Liver (tissue), 9 donors: Measurements from ENCODE around the gene DCLK3. TPM values are rescaled to one million over a fixed set of nuclear protein-coding genes. Genes with fewer than 3 reads are reported as not detected.

Experiments used
- DNase-seq: peaks from one replicate; pipeline ENCODE4 v3.0.0-alpha.2; 2017; ENCODE audit warnings: low spot score
- H3K27ac ChIP-seq, 2 donors: one replicate each; pipeline ENCODE4 v1.7.0; 2013; ENCODE audit warnings: inconsistent platforms in 2 of 2, low read length in 2 of 2, control low read depth in 1 of 2, low read depth in 1 of 2, mild to moderate bottlenecking in 1 of 2
- H3K27me3 ChIP-seq, 4 donors: one replicate each; pipeline versions ENCODE4 v1.6.1 to v1.7.0; 2013; ENCODE audit warnings: low read length in 3 of 4, inconsistent platforms in 1 of 4, mild to moderate bottlenecking in 1 of 4, moderate library complexity in 1 of 4; ENCODE audit not compliant: control insufficient read depth in 4 of 4, insufficient read depth in 4 of 4
- H3K36me3 ChIP-seq, 4 donors: one replicate each; pipeline versions ENCODE4 v1.6.1 to v1.7.0; 2013; ENCODE audit warnings: low read length in 3 of 4, mild to moderate bottlenecking in 3 of 4, low read depth in 1 of 4, moderate library complexity in 1 of 4; ENCODE audit not compliant: control insufficient read depth in 4 of 4, insufficient read depth in 3 of 4
- H3K4me1 ChIP-seq, 4 donors: one replicate each; pipeline versions ENCODE4 v1.6.1 to v1.7.0; 2013; ENCODE audit warnings: low read length in 3 of 4, mild to moderate bottlenecking in 3 of 4, moderate library complexity in 1 of 4; ENCODE audit not compliant: control insufficient read depth in 4 of 4, insufficient read depth in 4 of 4
- H3K4me3 ChIP-seq, 3 donors: one replicate each; pipeline versions ENCODE4 v1.6.1 to v1.7.0; 2013; ENCODE audit warnings: low read length in 3 of 3, control low read depth in 1 of 3, low read depth in 1 of 3, mild to moderate bottlenecking in 1 of 3
- H3K9ac ChIP-seq, 2 donors: one replicate each; pipeline ENCODE4 v1.7.0; 2013; ENCODE audit warnings: low read length in 2 of 2, mild to moderate bottlenecking in 2 of 2, moderate library complexity in 2 of 2, control low read depth in 1 of 2, low read depth in 1 of 2
- H3K9me3 ChIP-seq, 4 donors: one replicate each; pipeline versions ENCODE4 v1.6.1 to v1.7.0; 2013; ENCODE audit warnings: low read length in 3 of 4; ENCODE audit not compliant: control insufficient read depth in 4 of 4
- EGR1 ChIP-seq, 2 donors: IDR thresholded peaks; 2 replicates each; pipeline ENCODE4 v1.6.1; 2016 to 2018; ENCODE audit warnings: antibody characterized with exemption in 2 of 2, low read depth in 2 of 2
- FOXA1 ChIP-seq: IDR thresholded peaks from 2 replicates; pipeline ENCODE4 v1.6.1; 2016; ENCODE audit warnings: antibody characterized with exemption
- FOXA2 ChIP-seq: IDR thresholded peaks from 2 replicates; pipeline ENCODE4 v1.6.1; 2016; ENCODE audit warnings: antibody characterized with exemption
- GABPA ChIP-seq, 2 donors: IDR thresholded peaks in 1 of 2; conservative IDR thresholded peaks in 1 of 2; 2 replicates each; pipeline ENCODE4 v1.6.1; 2016; ENCODE audit warnings: antibody characterized with exemption in 2 of 2, mild to moderate bottlenecking in 1 of 2, moderate library complexity in 1 of 2
- HNF4A ChIP-seq, 2 donors: conservative IDR thresholded peaks; 2 replicates each; pipeline ENCODE4 v1.6.1; 2016; ENCODE audit warnings: antibody characterized with exemption in 2 of 2, mild to moderate bottlenecking in 2 of 2
- HNF4G ChIP-seq: IDR thresholded peaks from 2 replicates; pipeline ENCODE4 v1.6.1; 2016; ENCODE audit warnings: antibody characterized with exemption
- JUND ChIP-seq, 2 donors: IDR thresholded peaks; 2 replicates each; pipeline ENCODE4 v1.6.1; 2016; ENCODE audit warnings: antibody characterized with exemption in 2 of 2
- RAD21 ChIP-seq, 2 donors: IDR thresholded peaks; 2 replicates each; pipeline ENCODE4 v1.6.1; 2016; ENCODE audit warnings: antibody characterized with exemption in 2 of 2, mild to moderate bottlenecking in 2 of 2
- RXRA ChIP-seq, 2 donors: IDR thresholded peaks; 2 replicates each; pipeline ENCODE4 v1.6.1; 2017 to 2018; ENCODE audit warnings: antibody characterized with exemption in 2 of 2, mild to moderate bottlenecking in 1 of 2
- SP1 ChIP-seq: IDR thresholded peaks from 2 replicates; pipeline ENCODE4 v1.6.1; 2018; ENCODE audit warnings: antibody characterized with exemption, mild to moderate bottlenecking
- TAF1 ChIP-seq: conservative IDR thresholded peaks from 2 replicates; pipeline ENCODE4 v1.6.1; 2016; ENCODE audit warnings: antibody characterized with exemption, mild to moderate bottlenecking
- WGBS: extraction: QIAGEN DNeasy Blood & Tissue Kit; methylation state at CpG from one replicate; pipeline ENCODE4 v1.1.7; 2013; 5-methylcytosine and 5-hydroxymethylcytosine counted together
- polyA plus RNA-seq, 2 donors: library from polyadenylated mRNA; stranded (reverse) in 1 of 2; unstranded in 1 of 2; fragments of 200-250 nt in 1 of 2; fragments of >200 nt in 1 of 2; fragmentation: Nextera tagmentation in 1 of 2; extraction: Ambion mirVana in 1 of 2; gene quantifications; one replicate each; pipeline versions ENCODE4 v1.2.1 to v1.2.3, GENCODE V29; 2013 to 2015
- total RNA-seq, 2 donors: library from RNA; depleted of rRNA; stranded (reverse); fragments of >200 nt; gene quantifications; one replicate each; pipeline ENCODE4 v1.2.3, GENCODE V29; 2014
- TF ChIP-seq, protein P1 (sequence below): IDR thresholded peaks from 2 replicates; pipeline ENCODE4 v1.6.1; 2016; ENCODE audit warnings: antibody characterized with exemption, mild to moderate bottlenecking
- TF ChIP-seq, protein P2 (sequence below): fragments of 150-350 bp; IDR thresholded peaks from 2 replicates; pipeline ENCODE4 v1.5.1; 2017; ENCODE audit warnings: improper control_type of control experiment, low read depth, low read length; ENCODE audit not compliant: missing input control
- TF ChIP-seq, protein P3 (sequence below): IDR thresholded peaks from 2 replicates; pipeline ENCODE4 v1.6.1; 2016; ENCODE audit warnings: antibody characterized with exemption
- donor health status: healthy.
- donor health status: healthy.
- donor health status: healthy.
- donor health status: healthy.
- donor health status: healthy.

Gene DCLK3
- total and polyA plus RNA-seq, 4 donors: 0.01 to 0.14 (median 0.07) TPM

- TF ChIP-seq, protein P1, sequence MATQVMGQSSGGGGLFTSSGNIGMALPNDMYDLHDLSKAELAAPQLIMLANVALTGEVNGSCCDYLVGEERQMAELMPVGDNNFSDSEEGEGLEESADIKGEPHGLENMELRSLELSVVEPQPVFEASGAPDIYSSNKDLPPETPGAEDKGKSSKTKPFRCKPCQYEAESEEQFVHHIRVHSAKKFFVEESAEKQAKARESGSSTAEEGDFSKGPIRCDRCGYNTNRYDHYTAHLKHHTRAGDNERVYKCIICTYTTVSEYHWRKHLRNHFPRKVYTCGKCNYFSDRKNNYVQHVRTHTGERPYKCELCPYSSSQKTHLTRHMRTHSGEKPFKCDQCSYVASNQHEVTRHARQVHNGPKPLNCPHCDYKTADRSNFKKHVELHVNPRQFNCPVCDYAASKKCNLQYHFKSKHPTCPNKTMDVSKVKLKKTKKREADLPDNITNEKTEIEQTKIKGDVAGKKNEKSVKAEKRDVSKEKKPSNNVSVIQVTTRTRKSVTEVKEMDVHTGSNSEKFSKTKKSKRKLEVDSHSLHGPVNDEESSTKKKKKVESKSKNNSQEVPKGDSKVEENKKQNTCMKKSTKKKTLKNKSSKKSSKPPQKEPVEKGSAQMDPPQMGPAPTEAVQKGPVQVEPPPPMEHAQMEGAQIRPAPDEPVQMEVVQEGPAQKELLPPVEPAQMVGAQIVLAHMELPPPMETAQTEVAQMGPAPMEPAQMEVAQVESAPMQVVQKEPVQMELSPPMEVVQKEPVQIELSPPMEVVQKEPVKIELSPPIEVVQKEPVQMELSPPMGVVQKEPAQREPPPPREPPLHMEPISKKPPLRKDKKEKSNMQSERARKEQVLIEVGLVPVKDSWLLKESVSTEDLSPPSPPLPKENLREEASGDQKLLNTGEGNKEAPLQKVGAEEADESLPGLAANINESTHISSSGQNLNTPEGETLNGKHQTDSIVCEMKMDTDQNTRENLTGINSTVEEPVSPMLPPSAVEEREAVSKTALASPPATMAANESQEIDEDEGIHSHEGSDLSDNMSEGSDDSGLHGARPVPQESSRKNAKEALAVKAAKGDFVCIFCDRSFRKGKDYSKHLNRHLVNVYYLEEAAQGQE: no peak
Observed at GRCh38 chr3:36776436-36776835, 12.1 kb upstream of the DCLK3 start (continued).

GRCh38 chr3:36774052-36774451 lies 9.7 kb upstream of the DCLK3 start:
- no peak overlapping the region for H3K9ac ChIP-seq
- H3K27ac ChIP-seq: no peak overlapping the region
- DNase-seq: no peak
- WGBS: 72% methylated on average over 3 of the region's 3 CpGs
- no peak overlapping the region for H3K4me3 ChIP-seq
- H3K36me3 ChIP-seq: no peaks in the 10 kb centered on the region
- H3K4me1 ChIP-seq: no peaks in the 10 kb centered on the region
- TF ChIP-seq TAF1 (no peak), GABPA (IDR thresholded peaks at IDR 0.05 in 1 of 2, conservative IDR thresholded peaks at IDR 0.05 in 1 of 2) (no peak), EGR1 (IDR thresholded peaks at IDR 0.05; ENCODE audit: low read depth in 2 of 2) (no peak), HNF4G (no peak), RXRA (IDR thresholded peaks at IDR 0.05) (no peak), JUND (IDR thresholded peaks at IDR 0.05) (no peak), FOXA1 (no peak)
- TF ChIP-seq, protein P2, sequence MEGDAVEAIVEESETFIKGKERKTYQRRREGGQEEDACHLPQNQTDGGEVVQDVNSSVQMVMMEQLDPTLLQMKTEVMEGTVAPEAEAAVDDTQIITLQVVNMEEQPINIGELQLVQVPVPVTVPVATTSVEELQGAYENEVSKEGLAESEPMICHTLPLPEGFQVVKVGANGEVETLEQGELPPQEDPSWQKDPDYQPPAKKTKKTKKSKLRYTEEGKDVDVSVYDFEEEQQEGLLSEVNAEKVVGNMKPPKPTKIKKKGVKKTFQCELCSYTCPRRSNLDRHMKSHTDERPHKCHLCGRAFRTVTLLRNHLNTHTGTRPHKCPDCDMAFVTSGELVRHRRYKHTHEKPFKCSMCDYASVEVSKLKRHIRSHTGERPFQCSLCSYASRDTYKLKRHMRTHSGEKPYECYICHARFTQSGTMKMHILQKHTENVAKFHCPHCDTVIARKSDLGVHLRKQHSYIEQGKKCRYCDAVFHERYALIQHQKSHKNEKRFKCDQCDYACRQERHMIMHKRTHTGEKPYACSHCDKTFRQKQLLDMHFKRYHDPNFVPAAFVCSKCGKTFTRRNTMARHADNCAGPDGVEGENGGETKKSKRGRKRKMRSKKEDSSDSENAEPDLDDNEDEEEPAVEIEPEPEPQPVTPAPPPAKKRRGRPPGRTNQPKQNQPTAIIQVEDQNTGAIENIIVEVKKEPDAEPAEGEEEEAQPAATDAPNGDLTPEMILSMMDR: no peak
- TF ChIP-seq, protein P1: no peak
- TF ChIP-seq, protein P3, sequence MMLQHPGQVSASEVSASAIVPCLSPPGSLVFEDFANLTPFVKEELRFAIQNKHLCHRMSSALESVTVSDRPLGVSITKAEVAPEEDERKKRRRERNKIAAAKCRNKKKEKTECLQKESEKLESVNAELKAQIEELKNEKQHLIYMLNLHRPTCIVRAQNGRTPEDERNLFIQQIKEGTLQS: no peak
- H3K27me3 ChIP-seq: no peaks in the 10 kb centered on the region
- no peaks in the 10 kb centered on the region for H3K9me3 ChIP-seq

GRCh38 chr3:36771931-36772330 lies 7.6 kb upstream of the DCLK3 start:
- Histone ChIP-seq H3K27ac (no peak overlapping the region), H3K27me3 (no peaks in the 10 kb centered on the region), H3K36me3 (no peaks in the 10 kb centered on the region), H3K4me1 (no peaks in the 10 kb centered on the region), H3K9ac (no peak overlapping the region), H3K9me3 (no peaks in the 10 kb centered on the region), H3K4me3 (no peak overlapping the region)
- DNase-seq: no peak
- TF ChIP-seq EGR1 (IDR thresholded peaks at IDR 0.05; ENCODE audit: low read depth in 2 of 2) (no peak), RAD21 (IDR thresholded peaks at IDR 0.05) (no peak), HNF4A (conservative IDR thresholded peaks at IDR 0.05) (no peak), RXRA (IDR thresholded peaks at IDR 0.05) (no peak), FOXA2 (no peak), JUND (IDR thresholded peaks at IDR 0.05) (no peak), SP1 (no peak)
- TF ChIP-seq, protein P2: no peak
- TF ChIP-seq, protein P3: no peak
- TF ChIP-seq, protein P1: no peak
